ENCODE data around the gene HEBP1.

Gene HEBP1

GRCh38 chr12:13024531-13024916 lies 24.5 kb upstream of the HEBP1 start:
- FAIRE-seq (no peak), DNase-seq (ENCODE audit: low spot score) (no peak)

- FAIRE-seq (no peak), DNase-seq (ENCODE audit: low spot score) (no peak)
Observed at GRCh38 chr12:13023811-13024530, 23.9 kb upstream of the HEBP1 start.

GRCh38 chr12:13022851-13023271 lies 22.8 kb upstream of the HEBP1 start:
- no peak for FAIRE-seq

DNA sequence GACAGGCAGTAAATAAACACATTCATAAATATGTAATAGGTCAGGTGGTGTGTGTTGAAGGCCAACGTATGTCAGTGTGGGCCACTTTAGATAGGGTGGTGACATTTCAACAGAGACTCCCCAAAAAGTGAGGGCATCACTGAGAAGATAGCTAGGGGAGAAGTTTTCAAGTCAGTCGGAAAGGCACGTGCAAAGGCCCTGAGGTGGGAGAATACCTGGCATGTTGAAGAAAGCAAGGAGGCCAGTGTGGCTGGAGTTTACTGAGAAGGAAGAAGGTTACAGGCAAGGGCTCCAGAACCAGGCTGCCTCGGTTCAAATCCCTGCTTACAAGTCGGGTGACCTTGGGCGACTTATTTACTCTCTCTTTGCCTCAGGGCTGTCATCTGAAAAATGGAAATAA lies 11.0 kb upstream of the HEBP1 start:
- no peak for FAIRE-seq
- DNase-seq (ENCODE audit: low spot score): no peak

More at GRCh38 chr12:13022851-13023271, 22.8 kb upstream of the HEBP1 start:
- DNase-seq (ENCODE audit: low spot score): no peak

DNA sequence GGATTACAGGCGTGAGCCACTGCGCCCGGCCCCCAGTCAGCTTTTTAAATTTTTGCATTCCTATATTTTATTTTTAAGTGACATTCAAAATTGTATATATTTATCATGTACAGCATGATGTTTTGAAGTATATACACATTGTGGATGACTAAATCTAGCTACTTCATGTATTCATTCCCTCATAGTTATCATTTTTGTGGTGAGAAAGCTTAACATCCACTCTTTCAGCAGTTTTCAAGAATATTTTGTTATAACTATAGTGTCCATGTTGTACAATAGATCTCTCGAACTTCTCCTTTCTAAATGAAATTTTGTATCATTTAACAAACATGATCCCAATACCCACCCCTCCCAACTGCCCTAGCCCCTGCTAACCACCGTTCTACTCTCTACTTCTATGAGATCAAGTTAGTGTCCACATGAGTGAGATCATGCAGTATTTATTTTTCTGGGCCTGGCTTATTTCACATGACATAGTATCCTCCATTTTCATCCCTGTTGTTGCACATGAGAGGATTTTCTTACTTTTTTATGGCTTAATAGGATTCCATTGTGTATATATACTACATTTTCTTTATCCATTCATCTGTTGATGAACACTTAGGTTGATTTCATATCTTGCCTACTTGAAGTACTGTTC lies 8.8 kb upstream of the HEBP1 start:
- no peak for FAIRE-seq
- DNase-seq (ENCODE audit: low spot score): no peak

DNA sequence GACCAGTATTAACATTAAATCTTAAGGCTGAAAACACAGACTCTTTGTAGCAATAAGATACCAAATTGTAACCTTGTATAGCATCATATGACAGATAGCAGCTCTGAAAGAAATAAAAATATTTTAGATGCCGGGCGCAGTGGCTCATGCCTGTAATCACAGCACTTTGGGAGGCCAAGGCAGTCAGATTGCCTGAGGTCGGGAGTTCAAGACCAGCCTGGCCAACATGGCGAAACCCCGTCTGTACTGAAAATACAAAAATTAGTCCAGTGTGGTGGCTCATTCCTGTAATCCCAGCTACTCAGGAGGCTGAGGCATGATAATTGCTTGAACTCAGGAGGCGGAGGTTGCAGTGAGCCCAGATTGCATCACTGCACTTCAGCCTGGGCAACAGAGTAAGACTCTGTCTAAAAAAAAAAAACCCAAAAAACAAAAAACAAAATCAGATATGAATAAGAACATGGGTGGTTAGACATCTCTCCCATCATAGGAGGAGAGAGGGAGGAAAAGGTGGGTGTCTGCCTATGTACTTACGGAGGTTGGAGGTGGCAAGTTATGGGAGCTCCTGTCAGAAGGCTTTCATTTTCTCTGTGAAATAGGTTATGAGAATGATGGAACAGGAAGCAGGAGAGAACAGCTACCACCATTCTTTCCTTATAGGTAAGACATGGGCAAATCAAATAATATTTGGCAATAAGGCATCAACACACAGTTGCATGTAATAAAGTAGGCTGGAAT lies 7.6 kb upstream of the HEBP1 start:
- DNase-seq (ENCODE audit: low spot score): no peak
- no peak for FAIRE-seq

GRCh38 chr12:13005649-13006048 lies 5.6 kb upstream of the HEBP1 start:
- FAIRE-seq: no peak
- no peak for DNase-seq (ENCODE audit: low spot score)

- FAIRE-seq (no peak), DNase-seq (ENCODE audit: low spot score) (no peak)
Observed at GRCh38 chr12:13004986-13005385, 4.9 kb upstream of the HEBP1 start.

GRCh38 chr12:13004361-13004760 lies 4.3 kb upstream of the HEBP1 start:
- FAIRE-seq (no peak), DNase-seq (ENCODE audit: low spot score) (no peak)

DNA sequence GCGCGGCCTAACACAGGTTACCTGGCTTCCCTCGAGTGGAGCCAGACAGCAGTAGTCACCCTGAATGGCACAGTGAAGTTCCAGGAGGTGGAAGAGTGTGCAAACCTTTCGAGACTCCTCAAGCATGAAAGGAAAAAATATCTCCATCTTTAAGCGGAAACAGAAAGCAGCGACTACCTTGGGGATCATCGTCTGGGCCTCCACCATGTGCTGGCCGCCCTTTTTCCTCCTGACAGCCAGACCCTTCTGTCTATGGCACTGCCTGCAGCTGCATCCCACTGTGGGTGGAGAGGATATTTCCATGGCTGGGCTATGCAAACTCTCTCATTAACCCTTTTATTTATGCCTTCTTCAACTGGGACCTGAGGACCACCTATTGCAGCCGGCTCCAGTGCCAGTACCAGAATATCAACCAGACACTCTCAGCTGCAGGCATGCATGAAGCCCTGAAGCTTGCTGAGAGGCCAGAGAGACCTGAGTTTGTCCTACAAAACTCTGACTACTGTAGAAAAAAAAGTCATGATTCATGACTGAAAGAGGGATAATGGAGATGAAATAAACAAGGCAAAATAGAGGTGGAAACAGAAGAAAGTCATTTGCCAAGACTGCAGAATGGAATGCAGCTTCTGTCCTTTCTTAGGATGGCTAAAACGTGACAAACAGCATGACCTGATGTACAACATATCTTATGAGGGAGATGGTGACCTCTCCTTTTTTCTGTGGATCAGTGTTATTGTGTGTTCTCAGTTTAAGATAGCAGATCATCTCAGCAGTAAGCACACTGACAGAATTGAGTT lies 2.4 kb upstream of the HEBP1 start:
- DNase-seq (ENCODE audit: low spot score) (no peak), FAIRE-seq (no peak)

GRCh38 chr12:13001775-13002040 lies 1.6 kb upstream of the HEBP1 start:
- FAIRE-seq (no peak), DNase-seq (ENCODE audit: low spot score) (no peak)

- FAIRE-seq (no peak), DNase-seq (ENCODE audit: low spot score) (no peak)
Observed at GRCh38 chr12:13000925-13001774, 1.1 kb upstream of the HEBP1 start.

- no peak for FAIRE-seq
- DNase-seq (ENCODE audit: low spot score): no peak
Observed at GRCh38 chr12:13000616-13000924, 505 bp upstream of the HEBP1 start.

DNA sequence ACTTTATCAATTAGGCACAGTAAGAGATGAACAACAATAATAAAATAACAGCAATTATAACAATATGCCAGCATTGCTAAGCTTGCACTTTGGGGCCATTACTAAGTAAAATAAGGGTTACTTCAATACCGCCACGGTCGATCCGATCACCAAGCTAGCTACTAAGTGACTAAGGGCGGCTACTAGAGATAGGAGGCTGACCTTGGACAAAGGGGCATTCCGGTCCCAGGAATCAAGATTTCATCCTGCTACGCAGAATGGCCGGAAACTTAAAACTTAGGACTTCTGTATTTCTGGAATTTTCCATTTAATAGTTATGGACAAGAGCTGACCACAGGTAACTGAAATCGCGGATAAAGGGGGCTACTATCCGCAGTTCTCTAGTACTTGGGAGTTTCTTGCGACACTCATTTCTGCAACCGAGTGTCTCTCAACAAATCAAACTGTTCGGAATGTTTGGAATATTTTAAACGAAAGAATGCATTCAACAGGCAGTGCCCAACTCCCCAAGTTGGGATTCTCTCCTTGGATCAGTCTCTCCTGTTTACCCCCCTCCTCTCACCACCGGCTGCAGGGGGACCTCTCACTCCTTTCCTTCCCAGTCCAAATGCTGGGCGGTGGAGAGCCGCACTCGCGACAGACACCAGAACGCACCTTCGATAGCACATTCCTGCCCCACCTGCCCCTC lies 650 bp downstream of the HEBP1 start:
- FAIRE-seq (peak; percentile 18), DNase-seq (ENCODE audit: low spot score) (peak; percentile 9)

GRCh38 chr12:12998248-12998647 lies 1.8 kb downstream of the HEBP1 start:
- DNase-seq (ENCODE audit: low spot score) (no peak), FAIRE-seq (no peak)

DNA sequence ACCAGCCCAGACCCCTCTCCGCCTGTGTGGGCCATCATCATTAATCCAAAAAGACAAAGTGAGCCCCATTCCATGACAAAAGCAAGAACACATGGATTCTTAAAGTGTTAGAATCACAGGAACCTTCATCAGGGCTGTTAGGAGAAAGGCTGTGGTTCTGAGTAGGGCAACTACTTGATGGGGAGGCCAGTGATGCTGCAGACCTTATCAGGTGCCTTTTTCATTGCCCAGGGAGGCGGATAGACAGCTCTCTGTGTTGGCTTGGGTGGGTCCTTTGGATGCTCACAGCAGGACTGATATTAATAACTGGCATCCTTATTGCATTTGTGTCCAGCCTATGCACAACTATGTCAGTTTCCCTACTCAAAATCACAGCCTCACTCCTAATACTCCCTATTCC lies 2.3 kb downstream of the HEBP1 start:
- DNase-seq (ENCODE audit: low spot score) (no peak), FAIRE-seq (no peak)

GRCh38 chr12:12997156-12997555 lies 2.9 kb downstream of the HEBP1 start:
- FAIRE-seq (no peak), DNase-seq (ENCODE audit: low spot score) (no peak)

DNA sequence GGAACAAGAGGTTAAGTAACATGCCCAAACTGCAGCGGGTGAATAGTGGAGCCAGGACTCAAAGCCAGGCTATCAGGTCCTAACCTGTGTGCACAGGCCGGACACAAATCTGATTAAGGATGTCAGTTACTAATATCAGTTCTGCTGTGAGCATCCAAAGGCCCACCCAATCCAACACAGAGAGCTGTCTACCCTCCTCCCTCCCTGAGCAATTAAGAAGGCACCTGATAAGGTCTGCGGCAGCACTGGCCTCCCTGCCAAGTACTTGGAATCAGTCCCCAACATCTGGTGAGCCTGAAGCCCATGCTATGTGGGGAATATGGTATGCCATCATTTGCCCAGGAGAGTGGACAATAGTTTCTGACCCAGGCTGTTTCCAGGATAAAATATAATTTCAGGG lies 3.9 kb downstream of the HEBP1 start:
- DNase-seq (ENCODE audit: low spot score) (no peak), FAIRE-seq (no peak)

DNA sequence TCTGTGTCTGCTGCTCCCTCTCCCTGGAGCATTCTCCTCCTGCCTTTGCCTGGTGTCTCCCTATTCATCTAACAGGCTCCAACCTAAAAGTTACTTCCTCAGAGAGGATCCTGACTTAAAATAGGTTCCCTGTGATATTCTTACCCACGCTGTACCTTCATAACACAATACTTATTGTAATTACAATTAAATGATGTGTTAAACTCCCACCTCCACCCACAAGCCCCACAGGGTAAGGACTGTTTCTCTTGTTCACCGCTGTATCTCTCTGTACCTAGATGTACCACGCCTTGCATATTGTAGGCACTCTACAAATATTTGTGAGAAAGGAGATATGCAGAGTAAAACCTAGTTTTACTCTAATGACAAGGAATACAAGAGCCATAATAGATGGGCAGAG lies 5.0 kb downstream of the HEBP1 start:
- DNase-seq (ENCODE audit: low spot score): no peak

DNA sequence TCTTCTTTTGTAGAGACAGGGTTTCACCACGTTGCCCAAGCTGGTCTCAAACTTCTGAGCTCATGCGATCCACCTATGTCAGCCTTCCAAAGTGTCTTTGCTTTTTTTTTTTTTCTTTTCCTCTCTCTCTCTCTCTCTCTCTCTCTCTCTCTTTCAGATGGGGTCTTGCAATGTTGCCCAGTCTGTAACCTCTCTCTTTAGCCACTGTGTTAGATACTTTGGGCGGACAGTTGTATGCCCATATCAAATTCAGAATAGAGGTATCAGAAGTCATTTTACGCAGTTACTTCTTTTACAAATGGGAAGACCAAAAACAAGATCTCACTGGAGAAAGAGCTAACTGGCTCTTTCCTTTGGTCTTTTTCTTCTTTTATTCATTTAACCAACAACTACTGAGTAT lies 6.7 kb downstream of the HEBP1 start:
- no peak for FAIRE-seq
- no peak for DNase-seq (ENCODE audit: low spot score)

More for the DNA sequence above, 5.0 kb downstream of the HEBP1 start:
- FAIRE-seq: no peak

All from RCC 7860 (cell line).